ENCODE results near the gene RFTN2. TPM values are rescaled to one million over a fixed set of nuclear protein-coding genes. Genes with fewer than 3 reads are reported as not detected.
"Not testable (repeated sequence)": the region's sequence is repeated elsewhere in the genome, so short reads cannot be mapped to it uniquely, and the experiment has no call there.

Gene RFTN2
- total RNA-seq, 1 donor = 14.5 TPM

DNA sequence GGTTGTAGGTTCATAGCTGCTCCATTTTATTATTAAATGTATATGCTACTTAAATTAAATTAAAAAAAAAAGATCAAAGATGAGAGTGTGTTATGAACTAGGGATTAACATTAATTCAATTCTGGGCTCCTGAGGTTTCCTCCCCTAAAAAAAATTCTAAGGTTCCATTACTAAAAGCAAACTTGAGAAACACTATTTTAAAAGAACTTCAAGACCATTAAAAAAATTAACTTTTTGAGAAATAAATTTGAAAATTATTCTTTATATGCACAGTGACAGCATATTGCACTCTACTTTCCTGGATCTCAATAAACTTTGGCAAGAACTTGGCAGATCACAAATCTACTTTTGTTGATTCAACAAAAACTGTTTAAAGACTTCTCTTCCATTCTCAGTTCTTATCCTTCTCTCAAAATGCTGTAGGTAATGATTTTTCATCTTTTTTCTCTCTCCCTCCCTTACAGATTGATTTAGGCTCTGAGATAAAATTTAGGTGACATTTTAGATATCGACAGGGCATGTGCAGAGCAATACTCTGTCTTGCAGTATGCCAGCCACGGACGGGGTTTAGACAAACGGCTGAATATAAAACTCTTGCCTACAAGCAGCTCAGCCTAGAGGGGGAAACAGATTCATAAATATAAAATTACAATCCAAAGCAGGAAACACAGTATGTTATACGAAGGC is 29.2 kb upstream of the RFTN2 start:
- H3K27me3 ChIP-seq (ENCODE audit: insufficient read depth, low read length) = no peaks in the 10 kb centered on the region
- H2AFZ ChIP-seq (ENCODE audit: low read length) = peak overlapping the region; percentile 87
- no peak for DNase-seq (ENCODE audit: insufficient read length, low spot score, missing footprints)
- peak overlapping the region; percentile 42 for H3K27ac ChIP-seq (ENCODE audit: low read depth, low read length)
- H3K4me2 ChIP-seq (ENCODE audit: insufficient read depth, low read length) = peak overlapping the region; percentile 98
- H3K4me1 ChIP-seq (ENCODE audit: insufficient read depth, low read length) = peaks cover 32% of the 10 kb centered on the region
- H3K9me3 ChIP-seq (ENCODE audit: low read depth, low read length) = no peaks in the 10 kb centered on the region
- H3K4me3 ChIP-seq (ENCODE audit: insufficient read depth, low read length) = peak overlapping the region; percentile 92
- peaks cover 23% of the 10 kb centered on the region for H4K20me1 ChIP-seq (ENCODE audit: insufficient read depth, low read length)
- H3K79me2 ChIP-seq (ENCODE audit: insufficient read depth, low read length) = peaks cover 29% of the 10 kb centered on the region
- TF ChIP-seq, protein P1, sequence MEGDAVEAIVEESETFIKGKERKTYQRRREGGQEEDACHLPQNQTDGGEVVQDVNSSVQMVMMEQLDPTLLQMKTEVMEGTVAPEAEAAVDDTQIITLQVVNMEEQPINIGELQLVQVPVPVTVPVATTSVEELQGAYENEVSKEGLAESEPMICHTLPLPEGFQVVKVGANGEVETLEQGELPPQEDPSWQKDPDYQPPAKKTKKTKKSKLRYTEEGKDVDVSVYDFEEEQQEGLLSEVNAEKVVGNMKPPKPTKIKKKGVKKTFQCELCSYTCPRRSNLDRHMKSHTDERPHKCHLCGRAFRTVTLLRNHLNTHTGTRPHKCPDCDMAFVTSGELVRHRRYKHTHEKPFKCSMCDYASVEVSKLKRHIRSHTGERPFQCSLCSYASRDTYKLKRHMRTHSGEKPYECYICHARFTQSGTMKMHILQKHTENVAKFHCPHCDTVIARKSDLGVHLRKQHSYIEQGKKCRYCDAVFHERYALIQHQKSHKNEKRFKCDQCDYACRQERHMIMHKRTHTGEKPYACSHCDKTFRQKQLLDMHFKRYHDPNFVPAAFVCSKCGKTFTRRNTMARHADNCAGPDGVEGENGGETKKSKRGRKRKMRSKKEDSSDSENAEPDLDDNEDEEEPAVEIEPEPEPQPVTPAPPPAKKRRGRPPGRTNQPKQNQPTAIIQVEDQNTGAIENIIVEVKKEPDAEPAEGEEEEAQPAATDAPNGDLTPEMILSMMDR (IDR thresholded peaks at IDR 0.05; ENCODE audit: extremely low read depth, low read depth, low read length) = no peak
- no peaks in the 10 kb centered on the region for H3K36me3 ChIP-seq (ENCODE audit: insufficient read depth, low read length)

DNA sequence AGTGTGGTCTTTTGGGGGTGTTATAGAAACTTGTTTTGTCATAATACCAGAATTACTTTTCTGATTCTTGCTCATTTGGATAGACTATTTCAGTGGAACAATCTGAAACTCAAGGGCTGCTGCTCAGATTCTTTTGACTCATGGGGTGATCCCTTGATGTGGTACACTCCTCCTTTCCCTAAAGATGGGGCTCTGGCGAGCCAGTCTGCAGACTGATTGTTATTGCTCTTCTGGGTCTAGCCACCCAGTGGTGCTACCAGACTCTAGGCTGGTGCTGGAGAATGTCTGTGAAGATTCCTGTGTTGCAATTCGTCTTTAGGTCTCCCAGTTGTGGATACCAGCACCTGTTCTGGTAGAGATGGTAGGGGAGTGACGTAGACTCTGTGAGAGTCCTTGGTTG is 25.6 kb upstream of the RFTN2 start:
- Histone ChIP-seq H3K27me3 (ENCODE audit: insufficient read depth, low read length) (no peaks in the 10 kb centered on the region), H3K4me1 (ENCODE audit: insufficient read depth, low read length) (peaks cover 3% of the 10 kb centered on the region), H2AFZ (ENCODE audit: low read length) (peak overlapping the region; percentile 14), H3K4me3 (ENCODE audit: insufficient read depth, low read length) (no peak overlapping the region), H3K36me3 (ENCODE audit: insufficient read depth, low read length) (no peaks in the 10 kb centered on the region), H3K27ac (ENCODE audit: low read depth, low read length) (no peak overlapping the region), H3K4me2 (ENCODE audit: insufficient read depth, low read length) (no peak overlapping the region), H3K9me3 (ENCODE audit: low read depth, low read length) (no peaks in the 10 kb centered on the region), H3K79me2 (ENCODE audit: insufficient read depth, low read length) (peaks cover 3% of the 10 kb centered on the region), H4K20me1 (ENCODE audit: insufficient read depth, low read length) (no peaks in the 10 kb centered on the region)
- TF ChIP-seq, protein P1 (IDR thresholded peaks at IDR 0.05; ENCODE audit: extremely low read depth, low read depth, low read length) = no peak
- DNase-seq (ENCODE audit: insufficient read length, low spot score, missing footprints) = no peak

DNA sequence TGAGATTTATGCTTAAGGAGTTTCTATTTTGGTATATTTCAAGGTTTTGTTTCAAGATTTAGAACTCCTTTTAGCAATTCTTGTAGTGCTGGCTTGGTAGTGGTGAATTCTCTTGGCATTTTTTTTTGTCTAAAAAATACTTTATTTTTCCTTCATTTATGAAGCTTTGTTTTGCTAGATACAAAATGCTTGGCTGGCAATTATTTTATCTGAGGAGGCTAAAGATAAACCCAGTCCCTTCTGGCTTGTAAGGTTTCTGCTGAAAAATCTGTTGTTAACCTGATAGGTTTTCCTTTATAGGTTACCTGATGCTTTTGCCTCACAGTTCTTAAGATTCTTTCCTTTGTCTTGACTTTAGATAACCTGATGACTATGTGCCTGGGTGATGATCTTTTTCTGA is 24.3 kb upstream of the RFTN2 start:
- H3K4me1 ChIP-seq (ENCODE audit: insufficient read depth, low read length); H3K79me2 ChIP-seq (ENCODE audit: insufficient read depth, low read length); H4K20me1 ChIP-seq (ENCODE audit: insufficient read depth, low read length); H2AFZ ChIP-seq (ENCODE audit: low read length); H3K27ac ChIP-seq (ENCODE audit: low read depth, low read length); H3K4me3 ChIP-seq (ENCODE audit: insufficient read depth, low read length); H3K27me3 ChIP-seq (ENCODE audit: insufficient read depth, low read length); H3K9me3 ChIP-seq (ENCODE audit: low read depth, low read length); H3K4me2 ChIP-seq (ENCODE audit: insufficient read depth, low read length); DNase-seq (ENCODE audit: insufficient read length, low spot score, missing footprints); H3K36me3 ChIP-seq (ENCODE audit: insufficient read depth, low read length): not testable (repeated sequence)

DNA sequence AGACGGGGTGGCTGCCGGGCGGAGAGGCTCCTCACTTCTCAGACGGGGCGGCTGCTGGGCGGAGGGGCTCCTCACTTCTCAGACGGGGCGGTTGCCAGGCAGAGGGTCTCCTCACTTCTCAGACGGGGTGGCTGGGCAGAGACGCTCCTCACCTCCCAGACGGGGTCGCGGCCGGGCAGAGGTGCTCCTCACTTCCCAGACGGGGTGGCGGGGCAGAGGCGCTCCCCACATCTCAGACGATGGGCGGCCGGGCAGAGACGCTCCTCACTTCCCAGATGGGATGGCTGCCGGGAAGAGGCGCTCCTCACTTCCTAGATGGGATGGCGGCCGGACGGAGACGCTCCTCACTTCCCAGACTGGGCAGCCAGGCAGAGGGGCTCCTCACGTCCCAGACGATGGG is 21.2 kb upstream of the RFTN2 start:
- DNase-seq (ENCODE audit: insufficient read length, low spot score, missing footprints); H3K36me3 ChIP-seq (ENCODE audit: insufficient read depth, low read length); H4K20me1 ChIP-seq (ENCODE audit: insufficient read depth, low read length); H3K27me3 ChIP-seq (ENCODE audit: insufficient read depth, low read length); H3K27ac ChIP-seq (ENCODE audit: low read depth, low read length); H3K9me3 ChIP-seq (ENCODE audit: low read depth, low read length); H3K4me1 ChIP-seq (ENCODE audit: insufficient read depth, low read length); H3K4me3 ChIP-seq (ENCODE audit: insufficient read depth, low read length); H3K79me2 ChIP-seq (ENCODE audit: insufficient read depth, low read length); H3K4me2 ChIP-seq (ENCODE audit: insufficient read depth, low read length); H2AFZ ChIP-seq (ENCODE audit: low read length): not testable (repeated sequence)

DNA sequence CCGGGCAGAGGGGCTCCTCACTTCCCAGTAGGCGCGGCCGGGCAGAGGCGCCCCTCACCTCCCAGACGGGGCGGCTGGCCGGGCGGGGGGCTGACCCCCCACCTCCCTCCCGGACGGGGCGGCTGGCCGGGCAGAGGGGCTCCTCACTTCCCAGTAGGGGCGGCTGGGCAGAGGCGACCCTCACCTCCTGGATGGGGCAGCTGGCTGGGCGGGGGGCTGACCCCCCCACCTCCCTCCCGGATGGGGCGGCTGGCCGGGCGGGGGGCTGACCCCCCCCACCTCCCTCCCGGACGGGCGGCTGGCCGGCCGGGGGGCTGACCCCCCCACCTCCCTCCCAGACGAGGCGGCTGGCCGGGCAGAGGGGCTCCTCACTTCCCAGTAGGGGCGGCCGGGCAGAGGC is 20.6 kb upstream of the RFTN2 start:
- not testable (repeated sequence) for H3K4me3 ChIP-seq (ENCODE audit: insufficient read depth, low read length); H3K27me3 ChIP-seq (ENCODE audit: insufficient read depth, low read length); H3K36me3 ChIP-seq (ENCODE audit: insufficient read depth, low read length); H3K79me2 ChIP-seq (ENCODE audit: insufficient read depth, low read length); H3K27ac ChIP-seq (ENCODE audit: low read depth, low read length); H3K4me2 ChIP-seq (ENCODE audit: insufficient read depth, low read length); H3K4me1 ChIP-seq (ENCODE audit: insufficient read depth, low read length); DNase-seq (ENCODE audit: insufficient read length, low spot score, missing footprints); H2AFZ ChIP-seq (ENCODE audit: low read length); H4K20me1 ChIP-seq (ENCODE audit: insufficient read depth, low read length); H3K9me3 ChIP-seq (ENCODE audit: low read depth, low read length)

DNA sequence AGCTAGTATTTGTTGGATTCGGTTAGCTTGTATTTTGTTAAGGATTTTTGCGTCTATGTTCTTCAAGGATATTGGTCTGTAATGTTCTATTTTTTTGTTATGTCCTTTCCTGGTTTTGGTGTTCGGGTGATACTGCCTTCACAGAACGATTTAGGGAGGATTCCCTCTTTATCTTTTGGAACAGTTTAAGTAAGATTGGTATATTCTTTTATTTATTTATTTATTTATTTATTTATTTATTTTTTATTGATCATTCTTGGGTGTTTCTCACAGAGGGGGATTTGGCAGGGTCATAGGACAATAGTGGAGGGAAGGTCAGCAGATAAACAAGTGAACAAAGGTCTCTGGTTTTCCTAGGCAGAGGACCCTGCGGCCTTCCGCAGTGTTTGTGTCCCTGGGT is 19.8 kb upstream of the RFTN2 start:
- H2AFZ ChIP-seq (ENCODE audit: low read length); H3K9me3 ChIP-seq (ENCODE audit: low read depth, low read length); H4K20me1 ChIP-seq (ENCODE audit: insufficient read depth, low read length); H3K4me3 ChIP-seq (ENCODE audit: insufficient read depth, low read length); H3K27ac ChIP-seq (ENCODE audit: low read depth, low read length); H3K79me2 ChIP-seq (ENCODE audit: insufficient read depth, low read length); H3K4me2 ChIP-seq (ENCODE audit: insufficient read depth, low read length); H3K27me3 ChIP-seq (ENCODE audit: insufficient read depth, low read length); H3K36me3 ChIP-seq (ENCODE audit: insufficient read depth, low read length); DNase-seq (ENCODE audit: insufficient read length, low spot score, missing footprints); H3K4me1 ChIP-seq (ENCODE audit: insufficient read depth, low read length): not testable (repeated sequence)

Measured in osteoblast (primary cell).